HepG2 (cell line): ENCODE measurements around the gene TLCD1. TPM values are rescaled to one million over a fixed set of nuclear protein-coding genes. Genes with fewer than 3 reads are reported as not detected.

ENCODE experiments used
- ARNT ChIP-seq: fragments of 450-650 bp; IDR thresholded peaks from 2 replicates; pipeline ENCODE4 v1.6.1; 2017
- ARNTL ChIP-seq: sonication (generic); formaldehyde crosslinking; IDR thresholded peaks from 2 replicates; pipeline ENCODE4 v1.4.0; 2020; ENCODE audit warnings: mild to moderate bottlenecking, missing genetic modification reagents
- DNMT3B ChIP-seq: conservative IDR thresholded peaks from 2 replicates; pipeline ENCODE4 v1.6.1; 2016; ENCODE audit warnings: missing biosample characterization, control low read depth
- GATAD2A ChIP-seq: IDR thresholded peaks from 2 replicates; pipeline ENCODE4 v1.6.1; 2016
- MED13 ChIP-seq: sonication (generic); formaldehyde crosslinking; IDR thresholded peaks from 2 replicates; pipeline ENCODE4 v1.5.0; 2020; ENCODE audit warnings: missing genetic modification reagents
- MTA1 ChIP-seq: sonication (generic); formaldehyde crosslinking; IDR thresholded peaks from 2 replicates; pipeline ENCODE4 v1.4.0; 2020; ENCODE audit warnings: missing genetic modification reagents, mild to moderate bottlenecking, borderline replicate concordance
- MYPOP ChIP-seq: sonication (generic); formaldehyde crosslinking; IDR thresholded peaks from 2 replicates; pipeline ENCODE4 v1.8.1; 2023; ENCODE audit warnings: mild to moderate bottlenecking, moderate library complexity, missing genetic modification reagents
- NBN ChIP-seq: fragments of 450-650 bp; conservative IDR thresholded peaks from 2 replicates; pipeline ENCODE4 v1.6.1; 2017
- NCOA1 ChIP-seq: sonication (generic); formaldehyde crosslinking; IDR thresholded peaks from 2 replicates; pipeline ENCODE4 v1.9.0; 2021; ENCODE audit warnings: missing genetic modification reagents
- NFIB ChIP-seq: sonication (generic); formaldehyde crosslinking; IDR thresholded peaks from 2 replicates; pipeline ENCODE4 v1.9.0; 2021; ENCODE audit warnings: missing genetic modification reagents, mild to moderate bottlenecking, borderline replicate concordance
- PAXIP1 ChIP-seq: sonication (generic); formaldehyde crosslinking; conservative IDR thresholded peaks from 2 replicates; pipeline ENCODE4 v1.4.0; 2020; ENCODE audit warnings: mild to moderate bottlenecking, missing genetic modification reagents, moderate library complexity
- RBFOX2 ChIP-seq: fragments of 200-400 bp; formaldehyde crosslinking; IDR thresholded peaks from 2 replicates; pipeline ENCODE4 v1.6.1; 2017; ENCODE audit warnings: low read depth, mild to moderate bottlenecking, low read length
- ZNF441 ChIP-seq: sonication (generic); formaldehyde crosslinking; IDR thresholded peaks from 2 replicates; pipeline ENCODE4 v1.7.0; 2021; ENCODE audit warnings: missing genetic modification reagents, borderline replicate concordance
- ZNF446 ChIP-seq: sonication (generic); formaldehyde crosslinking; IDR thresholded peaks from 2 replicates; pipeline ENCODE4 v1.5.0; 2020; ENCODE audit warnings: mild to moderate bottlenecking, missing genetic modification reagents
- ZNF574 ChIP-seq: sonication (generic); formaldehyde crosslinking; IDR thresholded peaks from 2 replicates; pipeline ENCODE4 v1.4.0; 2020; ENCODE audit warnings: missing genetic modification reagents
- ZNF704 ChIP-seq: sonication (generic); formaldehyde crosslinking; IDR thresholded peaks from 2 replicates; pipeline ENCODE4 v1.8.1; 2023; ENCODE audit warnings: mild to moderate bottlenecking, inconsistent platforms, moderate library complexity, missing genetic modification reagents, borderline replicate concordance
- polyA plus RNA-seq, 8 experiments: library from polyadenylated mRNA; depleted of rRNA in 3 of 8; stranded (reverse) in 7 of 8; unstranded in 1 of 8; fragments of >200 nt; fragmentation: Illumina TruSeq in 4 of 8; extraction: Trizol in 4 of 8; gene quantifications; 2 replicates each; pipeline versions ENCODE4 v1.2.1 to v1.2.3, GENCODE V29; 2011 to 2016; ENCODE audit warnings: low read depth in 4 of 8, missing spikeins in 1 of 8, mixed read lengths in 1 of 8; ENCODE audit not compliant: insufficient read depth in 1 of 8
- total RNA-seq, 5 experiments: library from RNA; depleted of rRNA; stranded (reverse); fragments of >200 nt; fragmentation: Illumina TruSeq; extraction: Trizol; gene quantifications; 2 replicates each; pipeline ENCODE4 v1.2.3, GENCODE V29; 2016; ENCODE audit warnings: low read depth in 1 of 5
- TF ChIP-seq, protein P1 (sequence below): sonication (generic); formaldehyde crosslinking; IDR thresholded peaks from 2 replicates; pipeline ENCODE4 v1.8.1; 2022; ENCODE audit warnings: low read depth, mild to moderate bottlenecking, missing genetic modification reagents

TLCD1 gene
- total and polyA plus RNA-seq, 2 of the 13 experiments (the other 11 are each of a cell fraction or from before 2014, with no cell fraction given): 14.9 to 19.6 TPM

GRCh38 chr17:28726627-28727491 lies 826 bp upstream of the TLCD1 start (continued):
- TF ChIP-seq MYPOP (CRISPR knock-in tag) (peak; percentile 55; the same call in 1 of the 2 replicates), ZNF441 (CRISPR knock-in tag) (peak; percentile 30; the same call in 1 of the 2 replicates), DNMT3B (0 out of 2 replicates have a peak, but pooled peaks have one; percentile 44), ZNF574 (CRISPR knock-in tag) (peak; percentile 70), MTA1 (CRISPR knock-in tag) (peak; percentile 52; the same call in 1 of the 2 replicates), NFIB (no peak), NCOA1 (CRISPR knock-in tag) (peak; percentile 44; the same call in 1 of the 2 replicates), ARNTL (CRISPR knock-in tag) (peak; percentile 17), ZNF704 (CRISPR knock-in tag) (no peak), ZNF446 (CRISPR knock-in tag) (no peak; the same call in 1 of the 2 replicates), ARNT (no peak), MED13 (CRISPR knock-in tag) (peak; percentile 46; the same call in 1 of the 2 replicates), NBN (no peak), PAXIP1 (CRISPR knock-in tag) (peak; percentile 53), RBFOX2 (0 out of 2 replicates have a peak, but pooled peaks have one; percentile 20), GATAD2A (CRISPR knock-in tag) (peak; percentile 56; the same call in 1 of the 2 replicates)
- TF ChIP-seq, protein P1, sequence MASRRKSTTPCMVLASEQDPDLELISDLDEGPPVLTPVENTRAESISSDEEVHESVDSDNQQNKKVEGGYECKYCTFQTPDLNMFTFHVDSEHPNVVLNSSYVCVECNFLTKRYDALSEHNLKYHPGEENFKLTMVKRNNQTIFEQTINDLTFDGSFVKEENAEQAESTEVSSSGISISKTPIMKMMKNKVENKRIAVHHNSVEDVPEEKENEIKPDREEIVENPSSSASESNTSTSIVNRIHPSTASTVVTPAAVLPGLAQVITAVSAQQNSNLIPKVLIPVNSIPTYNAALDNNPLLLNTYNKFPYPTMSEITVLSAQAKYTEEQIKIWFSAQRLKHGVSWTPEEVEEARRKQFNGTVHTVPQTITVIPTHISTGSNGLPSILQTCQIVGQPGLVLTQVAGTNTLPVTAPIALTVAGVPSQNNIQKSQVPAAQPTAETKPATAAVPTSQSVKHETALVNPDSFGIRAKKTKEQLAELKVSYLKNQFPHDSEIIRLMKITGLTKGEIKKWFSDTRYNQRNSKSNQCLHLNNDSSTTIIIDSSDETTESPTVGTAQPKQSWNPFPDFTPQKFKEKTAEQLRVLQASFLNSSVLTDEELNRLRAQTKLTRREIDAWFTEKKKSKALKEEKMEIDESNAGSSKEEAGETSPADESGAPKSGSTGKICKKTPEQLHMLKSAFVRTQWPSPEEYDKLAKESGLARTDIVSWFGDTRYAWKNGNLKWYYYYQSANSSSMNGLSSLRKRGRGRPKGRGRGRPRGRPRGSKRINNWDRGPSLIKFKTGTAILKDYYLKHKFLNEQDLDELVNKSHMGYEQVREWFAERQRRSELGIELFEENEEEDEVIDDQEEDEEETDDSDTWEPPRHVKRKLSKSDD (CRISPR knock-in tag): no peak
